ENCODE results near the gene F2R.
"Not testable (repeated sequence)": the region's sequence is repeated elsewhere in the genome, so short reads cannot be mapped to it uniquely, and the experiment has no call there.

Gene F2R

GRCh38 chr5:76720988-76721569 lies 5.2 kb downstream of the F2R start:
- DNase-seq = no peak

DNA sequence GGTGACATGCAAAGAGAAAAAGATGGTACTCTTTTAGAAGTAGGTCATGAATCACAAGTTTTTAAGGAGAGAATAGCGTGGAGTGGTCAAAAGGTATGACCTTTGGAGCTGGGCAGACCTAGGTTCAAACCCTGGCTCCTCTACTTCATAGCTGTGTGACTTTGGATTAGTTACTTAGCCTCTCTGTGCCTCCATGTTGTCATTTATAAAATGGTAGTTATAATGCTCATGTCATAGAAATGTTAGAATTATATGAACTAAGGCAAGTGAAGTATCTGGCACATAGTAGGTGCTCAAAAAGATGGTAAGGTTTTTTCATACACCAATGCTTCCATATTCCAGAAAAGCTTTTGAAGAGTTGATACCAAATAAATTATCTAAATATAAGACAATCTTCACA lies 7.3 kb downstream of the F2R start:
- DNase-seq = no peak

DNA sequence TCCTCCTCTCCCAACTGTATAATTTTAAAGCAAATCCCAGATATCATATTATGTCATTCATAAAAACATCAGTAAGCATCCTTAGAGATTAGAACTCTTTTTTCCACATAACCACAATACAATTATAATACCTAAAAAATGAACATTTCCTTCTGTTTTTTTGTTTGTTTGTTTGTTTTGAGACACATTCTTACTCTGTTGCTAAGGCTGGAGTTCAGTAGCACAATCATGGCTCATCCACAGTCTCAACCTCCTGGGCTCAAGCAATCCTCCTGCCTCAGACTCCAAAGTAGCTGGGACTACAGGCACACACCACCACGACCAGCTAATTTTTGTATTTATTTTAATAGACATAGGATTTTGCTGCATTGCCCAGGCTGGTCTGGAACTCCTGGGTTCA lies 8.0 kb downstream of the F2R start:
- DNase-seq = no peak

DNA sequence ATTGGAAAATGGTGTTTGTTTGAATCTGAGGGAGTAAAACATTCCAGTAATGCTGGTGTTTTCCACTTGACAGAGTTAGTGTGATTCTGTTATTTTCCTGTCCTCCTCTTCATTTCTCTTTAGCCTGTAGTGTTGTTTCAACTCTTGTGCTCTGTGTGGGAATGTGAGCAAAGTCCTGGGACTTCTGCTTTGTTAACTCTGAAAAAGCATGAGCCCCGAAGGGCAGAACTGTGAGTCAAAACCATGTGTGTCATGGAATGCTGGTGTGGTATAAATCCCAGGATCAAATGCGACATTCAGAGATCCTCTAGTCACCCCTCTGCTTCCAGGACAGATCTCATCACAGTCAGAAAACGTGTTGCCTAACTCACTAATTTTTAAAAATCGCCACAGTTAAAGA lies 8.9 kb downstream of the F2R start:
- no peak for DNase-seq

DNA sequence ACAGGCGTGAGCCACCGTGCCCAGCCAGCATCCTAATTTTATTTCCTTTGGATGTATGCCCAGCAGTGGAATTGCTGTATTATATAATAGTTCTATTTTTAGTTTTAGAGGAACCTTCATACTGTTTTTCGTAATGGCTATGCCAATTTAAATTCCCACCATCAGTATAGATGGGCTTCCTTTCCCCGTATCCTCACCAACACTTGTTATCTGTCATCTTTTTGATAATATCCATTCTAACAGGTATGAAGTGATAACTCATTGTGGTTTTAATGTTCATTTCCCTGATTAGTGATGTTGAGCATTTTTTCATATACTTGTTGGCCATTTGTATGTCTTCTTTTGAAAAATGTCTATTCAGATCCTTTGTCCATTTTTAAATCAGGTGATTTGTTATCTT lies 13.0 kb downstream of the F2R start:
- no peak for DNase-seq

- DNase-seq = no peak
Measured at GRCh38 chr5:76729373-76730290, 13.7 kb downstream of the F2R start.

DNA sequence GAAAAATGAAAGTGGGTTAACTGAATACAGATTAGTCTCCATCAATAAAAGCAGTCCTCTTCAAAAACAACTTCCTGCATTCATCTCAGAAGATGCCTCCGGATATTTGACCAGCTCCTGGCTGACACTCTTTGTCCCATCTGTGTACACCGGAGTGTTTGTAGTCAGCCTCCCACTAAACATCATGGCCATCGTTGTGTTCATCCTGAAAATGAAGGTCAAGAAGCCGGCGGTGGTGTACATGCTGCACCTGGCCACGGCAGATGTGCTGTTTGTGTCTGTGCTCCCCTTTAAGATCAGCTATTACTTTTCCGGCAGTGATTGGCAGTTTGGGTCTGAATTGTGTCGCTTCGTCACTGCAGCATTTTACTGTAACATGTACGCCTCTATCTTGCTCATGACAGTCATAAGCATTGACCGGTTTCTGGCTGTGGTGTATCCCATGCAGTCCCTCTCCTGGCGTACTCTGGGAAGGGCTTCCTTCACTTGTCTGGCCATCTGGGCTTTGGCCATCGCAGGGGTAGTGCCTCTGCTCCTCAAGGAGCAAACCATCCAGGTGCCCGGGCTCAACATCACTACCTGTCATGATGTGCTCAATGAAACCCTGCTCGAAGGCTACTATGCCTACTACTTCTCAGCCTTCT lies 16.6 kb downstream of the F2R start:
- DNase-seq = no peak

DNA sequence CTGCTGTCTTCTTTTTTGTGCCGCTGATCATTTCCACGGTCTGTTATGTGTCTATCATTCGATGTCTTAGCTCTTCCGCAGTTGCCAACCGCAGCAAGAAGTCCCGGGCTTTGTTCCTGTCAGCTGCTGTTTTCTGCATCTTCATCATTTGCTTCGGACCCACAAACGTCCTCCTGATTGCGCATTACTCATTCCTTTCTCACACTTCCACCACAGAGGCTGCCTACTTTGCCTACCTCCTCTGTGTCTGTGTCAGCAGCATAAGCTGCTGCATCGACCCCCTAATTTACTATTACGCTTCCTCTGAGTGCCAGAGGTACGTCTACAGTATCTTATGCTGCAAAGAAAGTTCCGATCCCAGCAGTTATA lies 17.1 kb downstream of the F2R start:
- no peak for DNase-seq

- DNase-seq = no peak
Measured at GRCh38 chr5:76735762-76736545, 20.0 kb downstream of the F2R start.

- no peak for DNase-seq
Measured at GRCh38 chr5:76736679-76737556, 21.0 kb downstream of the F2R start.

GRCh38 chr5:76737846-76738245 lies 21.9 kb downstream of the F2R start:
- no peak for DNase-seq

DNA sequence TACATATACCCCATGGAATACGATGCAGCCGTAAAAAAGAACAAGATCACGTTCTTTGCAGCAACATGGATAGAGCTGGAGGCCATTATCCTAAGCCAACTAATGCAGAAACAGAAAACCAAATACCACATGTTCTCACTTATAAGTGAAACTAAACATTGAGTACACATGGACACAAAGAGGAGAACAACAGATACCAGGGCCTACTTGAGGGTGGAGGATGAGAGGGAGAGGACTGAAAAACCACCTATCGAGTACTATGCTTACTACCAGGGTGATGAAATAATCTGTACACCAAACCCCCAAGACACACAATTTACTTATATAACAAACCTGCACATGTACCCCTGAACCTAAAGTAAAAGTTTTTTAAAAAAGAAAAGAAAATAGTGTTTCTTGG lies 25.6 kb downstream of the F2R start:
- DNase-seq = not testable (repeated sequence)

GRCh38 chr5:76742583-76742982 lies 26.7 kb downstream of the F2R start:
- DNase-seq = no peak

GRCh38 chr5:76744632-76745031 lies 28.7 kb downstream of the F2R start:
- DNase-seq = no peak

- DNase-seq = no peak
Measured at GRCh38 chr5:76745670-76746069, 29.7 kb downstream of the F2R start.

GRCh38 chr5:76746677-76747076 lies 30.8 kb downstream of the F2R start:
- no peak for DNase-seq

DNA sequence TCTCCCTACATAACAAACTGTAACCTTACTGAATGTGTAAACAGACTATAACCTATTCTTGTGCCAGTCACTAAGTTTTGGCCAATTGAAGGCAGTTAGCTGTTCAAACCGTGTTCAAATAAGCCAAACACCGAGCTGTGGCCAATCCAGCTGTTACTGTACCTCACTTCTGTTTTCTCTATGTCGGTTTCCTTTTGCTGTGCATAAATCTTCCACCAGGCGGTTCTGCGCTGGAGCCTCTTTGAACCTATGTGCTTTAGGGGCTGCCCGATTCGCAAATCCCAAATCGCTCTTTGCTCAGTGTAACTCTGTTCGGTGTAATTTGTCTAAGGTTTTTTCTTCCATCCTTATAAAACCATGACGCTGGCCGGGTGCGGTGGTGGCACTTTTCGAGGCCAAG lies 31.8 kb downstream of the F2R start:
- DNase-seq = no peak

DNA sequence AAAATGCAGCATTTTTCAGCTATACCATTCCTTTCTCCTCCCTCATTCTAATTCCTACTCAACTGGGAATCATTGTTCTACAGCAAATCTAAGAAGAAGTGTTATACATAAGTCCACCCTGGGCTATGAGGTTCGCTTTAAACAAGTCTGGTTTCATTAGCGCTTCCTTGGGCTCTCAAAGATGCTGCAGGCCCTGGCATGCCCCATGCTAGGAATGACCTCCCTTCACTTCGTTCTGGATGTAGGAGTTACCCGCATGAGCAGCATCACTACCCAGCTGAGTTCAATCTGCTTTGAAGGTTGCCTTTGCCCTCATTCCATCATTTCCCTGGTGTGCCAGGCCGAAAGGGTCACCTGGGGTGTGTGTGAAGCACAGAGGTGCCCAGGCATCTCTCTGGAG lies 35.4 kb downstream of the F2R start:
- no peak for DNase-seq

DNA sequence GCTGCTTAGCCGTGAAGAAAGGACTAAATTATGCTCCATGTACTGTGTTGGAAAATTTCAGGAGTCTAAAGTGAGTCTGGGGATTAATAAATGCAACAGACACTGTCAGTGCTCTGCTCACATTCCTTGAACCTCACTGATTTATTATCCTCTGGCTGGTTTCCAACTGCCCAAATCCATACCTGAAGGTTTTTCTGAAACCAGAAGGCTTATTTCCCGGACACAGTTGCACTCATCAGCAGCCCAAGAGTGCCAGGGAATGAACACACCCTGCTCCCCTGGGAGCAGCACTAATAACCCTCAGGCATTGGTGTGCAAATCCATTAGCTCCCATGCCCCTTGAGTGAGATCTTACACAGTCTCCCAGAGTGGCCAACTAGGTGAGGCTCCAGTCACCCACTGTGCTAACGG lies 38.7 kb downstream of the F2R start:
- no peak for DNase-seq

GRCh38 chr5:76755779-76756637 lies 40.1 kb downstream of the F2R start:
- DNase-seq = no peak

GRCh38 chr5:76757049-76757448 lies 41.1 kb downstream of the F2R start:
- DNase-seq = no peak

All from NCI-H1694 (cell line).